Measurements from ENCODE around the gene LPP.

Gene LPP

GRCh38 chr3:188480011-188480410 is 326.1 kb downstream of the LPP start:
- Histone ChIP-seq H3K27ac (ENCODE audit: low read length) (no peak overlapping the region), H2AFZ (ENCODE audit: low read depth, low read length) (no peak overlapping the region), H3K9ac (ENCODE audit: low read depth, low read length) (no peak overlapping the region), H4K20me1 (ENCODE audit: insufficient read depth, low read length) (no peaks in the 10 kb centered on the region), H3K9me3 (ENCODE audit: insufficient read depth, low read length, severe bottlenecking) (no peaks in the 10 kb centered on the region), H3K4me2 (ENCODE audit: insufficient read depth, low read length) (no peak overlapping the region), H3K36me3 (ENCODE audit: insufficient read depth, low read length) (peaks cover 9% of the 10 kb centered on the region; the same call in 1 of the 2 replicates), H3K4me1 (ENCODE audit: insufficient read depth, low read length) (no peaks in the 10 kb centered on the region), H3K27me3 (ENCODE audit: insufficient read depth, low read length, poor library complexity) (no peaks in the 10 kb centered on the region), H3K79me2 (ENCODE audit: insufficient read depth, low read length) (no peaks in the 10 kb centered on the region), H3K4me3 (ENCODE audit: low read depth in 1 of 2, low read length in 2 of 2) (no peak overlapping the region)
- DNase-seq (no peak), ATAC-seq (ENCODE audit: insufficient read depth, low read depth) (no peak)
- TF ChIP-seq, protein P1, sequence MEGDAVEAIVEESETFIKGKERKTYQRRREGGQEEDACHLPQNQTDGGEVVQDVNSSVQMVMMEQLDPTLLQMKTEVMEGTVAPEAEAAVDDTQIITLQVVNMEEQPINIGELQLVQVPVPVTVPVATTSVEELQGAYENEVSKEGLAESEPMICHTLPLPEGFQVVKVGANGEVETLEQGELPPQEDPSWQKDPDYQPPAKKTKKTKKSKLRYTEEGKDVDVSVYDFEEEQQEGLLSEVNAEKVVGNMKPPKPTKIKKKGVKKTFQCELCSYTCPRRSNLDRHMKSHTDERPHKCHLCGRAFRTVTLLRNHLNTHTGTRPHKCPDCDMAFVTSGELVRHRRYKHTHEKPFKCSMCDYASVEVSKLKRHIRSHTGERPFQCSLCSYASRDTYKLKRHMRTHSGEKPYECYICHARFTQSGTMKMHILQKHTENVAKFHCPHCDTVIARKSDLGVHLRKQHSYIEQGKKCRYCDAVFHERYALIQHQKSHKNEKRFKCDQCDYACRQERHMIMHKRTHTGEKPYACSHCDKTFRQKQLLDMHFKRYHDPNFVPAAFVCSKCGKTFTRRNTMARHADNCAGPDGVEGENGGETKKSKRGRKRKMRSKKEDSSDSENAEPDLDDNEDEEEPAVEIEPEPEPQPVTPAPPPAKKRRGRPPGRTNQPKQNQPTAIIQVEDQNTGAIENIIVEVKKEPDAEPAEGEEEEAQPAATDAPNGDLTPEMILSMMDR (IDR thresholded peaks at IDR 0.05; ENCODE audit: borderline replicate concordance, extremely low read depth, low read length, poor library complexity, severe bottlenecking): no peak
- no peak for TF ChIP-seq EZH2 (IDR thresholded peaks at IDR 0.05; ENCODE audit: borderline replicate concordance, low read depth, low read length, severe bottlenecking)

- no peak for ATAC-seq (ENCODE audit: insufficient read depth, low read depth)
- no peak overlapping the region for H3K9ac ChIP-seq (ENCODE audit: low read depth, low read length)
Measured at GRCh38 chr3:188482929-188483328, 329.0 kb downstream of the LPP start.

DNA sequence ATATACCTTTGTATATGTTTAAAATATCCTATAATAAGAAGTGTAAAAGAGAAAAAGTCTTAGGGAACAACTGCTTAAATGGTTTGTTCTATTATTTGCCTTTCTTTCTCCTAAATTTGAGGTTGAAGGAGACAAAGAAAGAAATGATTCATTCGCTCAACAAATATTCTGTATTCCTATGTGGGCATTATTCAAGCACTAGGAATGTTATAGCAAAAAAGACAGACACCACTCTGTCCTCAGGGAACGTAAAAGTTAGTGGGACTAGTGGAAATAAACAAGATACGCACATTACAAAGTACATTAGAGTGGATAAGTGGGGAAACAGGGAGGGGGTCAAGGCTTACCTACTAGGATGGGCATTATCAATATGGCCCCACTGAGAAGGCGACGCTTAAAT is 332.2 kb downstream of the LPP start:
- Histone ChIP-seq H3K9ac (ENCODE audit: low read depth, low read length) (no peak overlapping the region), H3K36me3 (ENCODE audit: insufficient read depth, low read length) (peaks cover 13% of the 10 kb centered on the region; the same call in 1 of the 2 replicates), H3K79me2 (ENCODE audit: insufficient read depth, low read length) (no peaks in the 10 kb centered on the region), H3K27ac (ENCODE audit: low read length) (no peak overlapping the region), H3K4me1 (ENCODE audit: insufficient read depth, low read length) (no peaks in the 10 kb centered on the region), H3K9me3 (ENCODE audit: insufficient read depth, low read length, severe bottlenecking) (no peaks in the 10 kb centered on the region), H3K27me3 (ENCODE audit: insufficient read depth, low read length, poor library complexity) (no peaks in the 10 kb centered on the region), H3K4me3 (ENCODE audit: low read depth in 1 of 2, low read length in 2 of 2) (no peak overlapping the region), H4K20me1 (ENCODE audit: insufficient read depth, low read length) (no peaks in the 10 kb centered on the region), H2AFZ (ENCODE audit: low read depth, low read length) (no peak overlapping the region), H3K4me2 (ENCODE audit: insufficient read depth, low read length) (no peak overlapping the region)
- DNase-seq: no peak
- TF ChIP-seq, protein P1 (IDR thresholded peaks at IDR 0.05; ENCODE audit: borderline replicate concordance, extremely low read depth, low read length, poor library complexity, severe bottlenecking): no peak
- no peak for TF ChIP-seq EZH2 (IDR thresholded peaks at IDR 0.05; ENCODE audit: borderline replicate concordance, low read depth, low read length, severe bottlenecking)
- ATAC-seq (ENCODE audit: insufficient read depth, low read depth): no peak

More at GRCh38 chr3:188482929-188483328, 329.0 kb downstream of the LPP start:
- no peaks in the 10 kb centered on the region for H3K27me3 ChIP-seq (ENCODE audit: insufficient read depth, low read length, poor library complexity)
- no peak for DNase-seq
- no peaks in the 10 kb centered on the region for H3K4me1 ChIP-seq (ENCODE audit: insufficient read depth, low read length)
- no peak overlapping the region for H3K4me3 ChIP-seq (ENCODE audit: low read depth in 1 of 2, low read length in 2 of 2)
- no peaks in the 10 kb centered on the region for H3K79me2 ChIP-seq (ENCODE audit: insufficient read depth, low read length)
- no peak for TF ChIP-seq EZH2 (IDR thresholded peaks at IDR 0.05; ENCODE audit: borderline replicate concordance, low read depth, low read length, severe bottlenecking)
- TF ChIP-seq, protein P1 (IDR thresholded peaks at IDR 0.05; ENCODE audit: borderline replicate concordance, extremely low read depth, low read length, poor library complexity, severe bottlenecking): no peak
- no peaks in the 10 kb centered on the region for H3K9me3 ChIP-seq (ENCODE audit: insufficient read depth, low read length, severe bottlenecking)
- no peak overlapping the region for H3K4me2 ChIP-seq (ENCODE audit: insufficient read depth, low read length)
- no peaks in the 10 kb centered on the region for H4K20me1 ChIP-seq (ENCODE audit: insufficient read depth, low read length)
- H3K27ac ChIP-seq (ENCODE audit: low read length): no peak overlapping the region
- no peak overlapping the region for H2AFZ ChIP-seq (ENCODE audit: low read depth, low read length)
- peaks cover 13% of the 10 kb centered on the region; the same call in 1 of the 2 replicates for H3K36me3 ChIP-seq (ENCODE audit: insufficient read depth, low read length)

- Histone ChIP-seq H3K4me1 (ENCODE audit: insufficient read depth, low read length) (no peaks in the 10 kb centered on the region), H3K9me3 (ENCODE audit: insufficient read depth, low read length, severe bottlenecking) (no peaks in the 10 kb centered on the region), H3K4me3 (ENCODE audit: low read depth in 1 of 2, low read length in 2 of 2) (no peak overlapping the region), H3K9ac (ENCODE audit: low read depth, low read length) (no peak overlapping the region), H3K27me3 (ENCODE audit: insufficient read depth, low read length, poor library complexity) (no peaks in the 10 kb centered on the region), H3K79me2 (ENCODE audit: insufficient read depth, low read length) (no peaks in the 10 kb centered on the region), H4K20me1 (ENCODE audit: insufficient read depth, low read length) (no peaks in the 10 kb centered on the region), H3K27ac (ENCODE audit: low read length) (no peak overlapping the region), H2AFZ (ENCODE audit: low read depth, low read length) (no peak overlapping the region), H3K4me2 (ENCODE audit: insufficient read depth, low read length) (no peak overlapping the region), H3K36me3 (ENCODE audit: insufficient read depth, low read length) (peaks cover 13% of the 10 kb centered on the region; the same call in 1 of the 2 replicates)
- DNase-seq (no peak), ATAC-seq (ENCODE audit: insufficient read depth, low read depth) (no peak)
- TF ChIP-seq, protein P1 (IDR thresholded peaks at IDR 0.05; ENCODE audit: borderline replicate concordance, extremely low read depth, low read length, poor library complexity, severe bottlenecking): no peak
- no peak for TF ChIP-seq EZH2 (IDR thresholded peaks at IDR 0.05; ENCODE audit: borderline replicate concordance, low read depth, low read length, severe bottlenecking)
Measured at GRCh38 chr3:188486952-188487351, 333.0 kb downstream of the LPP start.

Data from DND-41 (cell line).